CD4-positive, alpha-beta memory T cell (primary cell): ENCODE results near the gene ZDHHC13. TPM values are rescaled to one million over a fixed set of nuclear protein-coding genes. Genes with fewer than 3 reads are reported as not detected.

Experiments
- CTCF ChIA-PET: fragments of 350-600 bp; sonication (Branson Sonifier 250); formaldehyde crosslinking; loops from one replicate; lab custom pipeline; 2021; ENCODE audit warnings: inconsistent platforms; ENCODE audit not compliant: partially characterized antibody; lab: Charles Lee
- POLR2A ChIA-PET: fragments of 350-600 bp; sonication (Branson Sonifier 250); formaldehyde crosslinking; loops from one replicate; lab custom pipeline; 2021; ENCODE audit not compliant: partially characterized antibody; lab: Charles Lee
- DNase-seq, 5 donors: peaks; one replicate each; pipeline versions ENCODE4 v3.0.0 to v3.0.0-alpha.2; 2020 to 2022; ENCODE audit warnings: mixed read lengths in 1 of 5
- H3K27ac ChIP-seq: one replicate; pipeline ENCODE4 v1.7.0; 2013; ENCODE audit warnings: low read depth, low read length
- H3K27me3 ChIP-seq: 2 replicates; pipeline ENCODE4 v1.7.0; 2013; ENCODE audit warnings: mild to moderate bottlenecking, low read length, moderate library complexity; ENCODE audit not compliant: insufficient read depth
- H3K36me3 ChIP-seq: 2 replicates; pipeline ENCODE4 v1.7.0; 2013; ENCODE audit warnings: mild to moderate bottlenecking, low read length, moderate library complexity; ENCODE audit not compliant: insufficient read depth
- H3K4me1 ChIP-seq: 2 replicates; pipeline ENCODE4 v1.7.0; 2013; ENCODE audit warnings: mild to moderate bottlenecking, low read length, moderate library complexity; ENCODE audit not compliant: insufficient read depth
- H3K4me3 ChIP-seq, 2 donors: one replicate each; pipeline ENCODE4 v1.7.0; 2013; ENCODE audit warnings: low read length in 2 of 2, mild to moderate bottlenecking in 1 of 2
- H3K9me3 ChIP-seq, 2 donors: one replicate each; pipeline ENCODE4 v1.7.0; 2013; ENCODE audit warnings: low read length in 2 of 2, control low read depth in 1 of 2; ENCODE audit not compliant: control insufficient read depth in 1 of 2
- H3K27ac Mint-ChIP-seq, 7 donors: one replicate each; pipeline ENCODE4 v1.8.0; 2020 to 2021; ENCODE audit warnings: mixed read lengths in 7 of 7, mild to moderate bottlenecking in 6 of 7, inconsistent platforms in 3 of 7, moderate library complexity in 3 of 7
- H3K27me3 Mint-ChIP-seq, 2 donors: one replicate each; pipeline ENCODE4 v1.8.0; 2020 to 2021; ENCODE audit warnings: mixed read lengths in 2 of 2
- H3K36me3 Mint-ChIP-seq, 2 donors: one replicate each; pipeline ENCODE4 v1.8.0; 2020 to 2021; ENCODE audit warnings: mixed read lengths in 2 of 2, inconsistent platforms in 1 of 2, mild to moderate bottlenecking in 1 of 2
- H3K4me1 Mint-ChIP-seq, 4 donors: one replicate each; pipeline ENCODE4 v1.8.0; 2020 to 2021; ENCODE audit warnings: mixed read lengths in 4 of 4, mild to moderate bottlenecking in 1 of 4
- H3K4me3 Mint-ChIP-seq, 8 donors: one replicate each; pipeline ENCODE4 v1.8.0; 2020 to 2021; ENCODE audit warnings: mixed read lengths in 8 of 8, mild to moderate bottlenecking in 7 of 8, moderate library complexity in 6 of 8, inconsistent platforms in 3 of 8
- H3K9me3 Mint-ChIP-seq, 8 donors: one replicate each; pipeline ENCODE4 v1.8.0; 2020 to 2021; ENCODE audit warnings: mixed read lengths in 8 of 8, mild to moderate bottlenecking in 5 of 8, inconsistent platforms in 3 of 8, moderate library complexity in 1 of 8
- intact Hi-C: fragments of 100-400 bp; cut with micrococcal nuclease; formaldehyde crosslinking; loops from one replicate; pipeline ENCODE4 v1.15.1; 2023
- polyA plus RNA-seq, 2 donors: library from polyadenylated mRNA; unstranded; fragments of 300-500 nt; fragmentation: Illumina TruSeq; gene quantifications; one replicate each; pipeline ENCODE4 v1.2.3, GENCODE V29; 2021
- total RNA-seq, 2 experiments: library from RNA; stranded (reverse); gene quantifications; one replicate each; pipeline ENCODE4 v1.2.3, GENCODE V29; 2021

Gene ZDHHC13
- total and polyA plus RNA-seq, 4 experiments from 2014 or later = 9.4 to 16.1 (median 15.4) TPM

GRCh38 chr11:19191530-19192169 is 74.7 kb downstream of the ZDHHC13 start:
- H3K9me3 ChIP-seq = no peaks in the 10 kb centered on the region
- H3K36me3 Mint-ChIP-seq = peaks cover 0 to 10% of the 10 kb centered on the region in 2 donors
- no peak for DNase-seq
- no peaks in the 10 kb centered on the region for H3K9me3 Mint-ChIP-seq
- no peak overlapping the region for H3K4me3 Mint-ChIP-seq
- no peak overlapping the region for H3K4me3 ChIP-seq
- POLR2A ChIA-PET = no interaction called here
- no peaks in the 10 kb centered on the region for H3K36me3 ChIP-seq
- CTCF ChIA-PET = no interaction called here
- H3K4me1 Mint-ChIP-seq = no peaks in the 10 kb centered on the region
- H3K4me1 ChIP-seq = no peaks in the 10 kb centered on the region
- no peaks in the 10 kb centered on the region for H3K27me3 ChIP-seq
- H3K27ac ChIP-seq = no peak overlapping the region
- intact Hi-C loops = no loop called here
- H3K27ac Mint-ChIP-seq = no peak overlapping the region
- H3K27me3 Mint-ChIP-seq = no peaks in the 10 kb centered on the region

GRCh38 chr11:19193916-19194315 is 76.9 kb downstream of the ZDHHC13 start:
- POLR2A ChIA-PET = no interaction called here

GRCh38 chr11:19194620-19195308 is 77.8 kb downstream of the ZDHHC13 start:
- POLR2A ChIA-PET = no interaction called here
- H3K4me1 ChIP-seq = no peaks in the 10 kb centered on the region
- Mint-ChIP-seq H3K4me1 (no peaks in the 10 kb centered on the region), H3K27me3 (no peaks in the 10 kb centered on the region), H3K27ac (no peak overlapping the region), H3K36me3 (peaks cover 0 to 4% of the 10 kb centered on the region in 2 donors), H3K9me3 (no peaks in the 10 kb centered on the region), H3K4me3 (no peak overlapping the region)
- CTCF ChIA-PET = no interaction called here
- DNase-seq = no peak
- H3K9me3 ChIP-seq = no peaks in the 10 kb centered on the region
- H3K36me3 ChIP-seq = no peaks in the 10 kb centered on the region
- H3K27ac ChIP-seq = no peak overlapping the region
- H3K4me3 ChIP-seq = no peak overlapping the region
- H3K27me3 ChIP-seq = no peaks in the 10 kb centered on the region
- intact Hi-C loops = no loop called here

More at GRCh38 chr11:19193916-19194315, 76.9 kb downstream of the ZDHHC13 start:
- Histone ChIP-seq H3K36me3 (no peaks in the 10 kb centered on the region), H3K27me3 (no peaks in the 10 kb centered on the region), H3K27ac (no peak overlapping the region), H3K4me3 (no peak overlapping the region), H3K4me1 (no peaks in the 10 kb centered on the region), H3K9me3 (no peaks in the 10 kb centered on the region)
- H3K27me3 Mint-ChIP-seq = no peaks in the 10 kb centered on the region
- H3K4me3 Mint-ChIP-seq = no peak overlapping the region
- intact Hi-C loops = no loop called here
- H3K36me3 Mint-ChIP-seq = peaks cover 0 to 4% of the 10 kb centered on the region in 2 donors
- no peaks in the 10 kb centered on the region for H3K9me3 Mint-ChIP-seq
- CTCF ChIA-PET = no interaction called here
- H3K4me1 Mint-ChIP-seq = no peaks in the 10 kb centered on the region
- no peak overlapping the region for H3K27ac Mint-ChIP-seq
- DNase-seq = no peak

GRCh38 chr11:19196432-19196831 is 79.5 kb downstream of the ZDHHC13 start:
- peaks cover 5% of the 10 kb centered on the region in 2 donors for H3K27me3 Mint-ChIP-seq
- H3K36me3 Mint-ChIP-seq = peaks cover 0 to 4% of the 10 kb centered on the region in 2 donors
- no peak overlapping the region for H3K4me3 Mint-ChIP-seq
- intact Hi-C loops = no loop called here
- Histone ChIP-seq H3K36me3 (no peaks in the 10 kb centered on the region), H3K27me3 (no peaks in the 10 kb centered on the region), H3K27ac (no peak overlapping the region), H3K9me3 (no peaks in the 10 kb centered on the region), H3K4me1 (no peaks in the 10 kb centered on the region), H3K4me3 (no peak overlapping the region)
- CTCF ChIA-PET = no interaction called here
- no peaks in the 10 kb centered on the region for H3K4me1 Mint-ChIP-seq
- POLR2A ChIA-PET = no interaction called here
- DNase-seq = no peak
- no peak overlapping the region for H3K27ac Mint-ChIP-seq
- no peaks in the 10 kb centered on the region for H3K9me3 Mint-ChIP-seq

GRCh38 chr11:19199048-19199447 is 82.1 kb downstream of the ZDHHC13 start:
- Mint-ChIP-seq H3K36me3 (no peaks in the 10 kb centered on the region), H3K27ac (no peak overlapping the region), H3K4me1 (no peaks in the 10 kb centered on the region), H3K9me3 (no peaks in the 10 kb centered on the region), H3K4me3 (no peak overlapping the region), H3K27me3 (peaks cover 5 to 11% of the 10 kb centered on the region in 2 donors)
- Histone ChIP-seq H3K27ac (no peak overlapping the region), H3K4me1 (no peaks in the 10 kb centered on the region), H3K36me3 (no peaks in the 10 kb centered on the region), H3K9me3 (no peaks in the 10 kb centered on the region), H3K4me3 (no peak overlapping the region), H3K27me3 (no peaks in the 10 kb centered on the region)
- ChIA-PET POLR2A (no interaction called here), CTCF (interaction anchor here (1.0 to 1.3 kb wide), 2 partner anchors 21 to 61 kb away, joined by 3 read pairs; no protein-coding TSS in a partner anchor)
- DNase-seq = no peak
- intact Hi-C loops = no loop called here

GRCh38 chr11:19199771-19200170 is 82.8 kb downstream of the ZDHHC13 start:
- intact Hi-C loops = no loop called here
- ChIA-PET CTCF (interaction anchor here (1.3 kb wide), 1 partner anchor 21 kb away, joined by 3 read pairs; no protein-coding TSS in a partner anchor), POLR2A (no interaction called here)
- Histone ChIP-seq H3K9me3 (no peaks in the 10 kb centered on the region), H3K4me1 (no peaks in the 10 kb centered on the region), H3K4me3 (no peak overlapping the region), H3K27ac (no peak overlapping the region), H3K36me3 (no peaks in the 10 kb centered on the region), H3K27me3 (no peaks in the 10 kb centered on the region)
- DNase-seq = no peak
- Mint-ChIP-seq H3K4me1 (no peaks in the 10 kb centered on the region), H3K4me3 (no peak overlapping the region), H3K27me3 (peaks cover 5 to 14% of the 10 kb centered on the region in 2 donors), H3K27ac (no peak overlapping the region), H3K9me3 (no peaks in the 10 kb centered on the region), H3K36me3 (no peaks in the 10 kb centered on the region)

GRCh38 chr11:19200410-19201201 is 83.6 kb downstream of the ZDHHC13 start:
- Mint-ChIP-seq H3K36me3 (no peaks in the 10 kb centered on the region), H3K9me3 (no peaks in the 10 kb centered on the region), H3K4me3 (no peak overlapping the region), H3K4me1 (no peaks in the 10 kb centered on the region), H3K27me3 (peaks cover 6 to 14% of the 10 kb centered on the region in 2 donors), H3K27ac (no peak overlapping the region)
- CTCF ChIA-PET = interaction anchor here (1.3 kb wide), 1 partner anchor 20 kb away, joined by 3 read pairs; no protein-coding TSS in a partner anchor
- H3K4me1 ChIP-seq = no peaks in the 10 kb centered on the region
- POLR2A ChIA-PET = no interaction called here
- DNase-seq = no peak
- H3K27me3 ChIP-seq = no peaks in the 10 kb centered on the region
- H3K4me3 ChIP-seq = no peak overlapping the region
- no peak overlapping the region for H3K27ac ChIP-seq
- intact Hi-C loops = no loop called here
- H3K9me3 ChIP-seq = no peaks in the 10 kb centered on the region
- no peaks in the 10 kb centered on the region for H3K36me3 ChIP-seq
